GM19193 (cell line): Measurements from ENCODE around the gene VOPP1.

Experiments used
- POLR2A ChIP-seq: IDR thresholded peaks from 4 replicates; pipeline ENCODE4 v1.6.1; 2011; ENCODE audit not compliant: insufficient read depth, insufficient read length; ENCODE audit errors: extremely low read depth

The VOPP1 gene

DNA sequence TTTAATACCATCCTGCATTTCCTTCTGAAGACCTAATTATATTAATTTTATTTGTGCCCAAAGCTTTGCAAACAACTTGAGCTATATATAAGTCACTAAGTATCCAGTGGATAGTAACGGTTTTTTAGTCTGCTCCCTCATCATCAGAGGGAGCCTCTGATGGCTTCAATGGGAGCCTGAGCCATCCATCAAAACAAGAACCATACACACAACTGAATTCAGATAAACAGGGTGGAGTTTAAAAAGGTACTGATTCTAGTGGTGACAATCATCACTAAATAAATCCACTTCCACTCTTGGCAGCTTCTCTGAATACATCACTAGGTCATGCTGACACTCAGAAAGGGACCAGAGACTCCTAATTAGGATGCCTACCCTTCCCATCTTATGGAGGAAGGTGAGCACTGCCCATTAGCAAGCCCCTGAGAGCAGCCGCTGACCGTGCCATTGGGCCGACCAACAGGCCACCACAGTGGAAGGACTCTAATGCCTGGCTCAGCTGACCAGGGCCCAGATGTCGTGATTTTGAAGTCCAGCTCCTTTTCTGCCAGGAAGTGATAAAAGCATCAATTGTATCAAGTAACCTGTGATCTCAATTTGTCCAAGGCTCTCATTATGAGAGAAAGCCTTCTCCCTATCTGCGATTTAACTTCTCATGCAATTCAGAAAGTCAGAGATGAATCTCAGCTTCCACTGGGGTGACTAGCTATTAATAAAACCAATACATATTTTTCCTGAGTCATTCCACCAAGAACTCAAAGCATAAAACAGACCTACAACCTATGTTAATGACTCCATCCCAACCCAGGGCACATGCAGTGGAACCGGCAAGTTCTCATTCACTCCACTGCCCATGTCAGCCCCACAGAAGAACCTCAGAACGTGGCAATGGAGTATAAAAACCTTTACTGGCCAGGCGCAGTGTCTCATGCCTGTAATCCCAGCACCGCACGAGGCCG, 13.1 kb downstream of the VOPP1 start:
- TF ChIP-seq POLR2A = no peak

DNA sequence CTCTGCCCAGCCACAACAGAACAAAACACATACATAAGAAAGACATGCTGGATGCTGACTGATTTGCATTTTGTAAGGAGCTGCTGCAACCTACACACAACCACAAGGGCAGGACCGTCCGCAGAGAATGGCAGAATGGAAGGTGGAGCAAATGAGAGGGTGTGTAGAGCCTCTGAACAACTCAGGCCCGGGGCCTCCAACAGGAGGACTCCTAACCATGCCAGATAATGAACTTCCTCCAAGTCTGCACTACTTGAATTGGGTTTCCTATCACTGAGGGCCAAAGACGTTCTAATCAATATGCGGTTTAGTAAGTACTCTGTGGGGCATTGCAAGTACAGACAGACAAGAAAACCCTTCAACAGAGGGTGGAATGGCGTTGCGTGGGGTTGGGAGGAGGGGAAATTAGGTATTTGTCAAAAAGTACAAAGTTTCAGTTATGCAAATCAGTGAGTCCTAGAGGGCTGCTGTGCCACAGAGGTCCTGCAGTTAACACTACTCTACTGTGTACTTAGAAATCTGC, 14.6 kb downstream of the VOPP1 start:
- TF ChIP-seq POLR2A = peak; percentile 62

DNA sequence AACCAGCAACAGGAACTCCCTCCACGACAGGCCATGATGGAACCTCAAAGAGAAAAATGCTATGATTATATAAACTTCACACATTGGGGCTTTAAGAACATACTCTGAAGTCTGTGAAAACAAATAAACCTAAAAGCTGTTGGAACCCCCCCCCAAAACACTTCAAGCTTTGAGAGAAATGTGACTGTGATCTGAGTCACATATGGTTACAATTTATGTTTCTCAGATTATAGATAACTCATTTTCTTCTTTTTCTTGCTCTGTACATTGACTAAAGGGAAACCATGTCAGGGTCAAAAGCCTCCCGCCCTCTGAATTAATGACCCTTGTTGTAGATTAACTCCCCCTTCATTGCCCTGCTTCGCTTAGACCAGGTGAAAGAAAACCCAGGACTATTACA, 15.8 kb downstream of the VOPP1 start:
- no peak for TF ChIP-seq POLR2A

DNA sequence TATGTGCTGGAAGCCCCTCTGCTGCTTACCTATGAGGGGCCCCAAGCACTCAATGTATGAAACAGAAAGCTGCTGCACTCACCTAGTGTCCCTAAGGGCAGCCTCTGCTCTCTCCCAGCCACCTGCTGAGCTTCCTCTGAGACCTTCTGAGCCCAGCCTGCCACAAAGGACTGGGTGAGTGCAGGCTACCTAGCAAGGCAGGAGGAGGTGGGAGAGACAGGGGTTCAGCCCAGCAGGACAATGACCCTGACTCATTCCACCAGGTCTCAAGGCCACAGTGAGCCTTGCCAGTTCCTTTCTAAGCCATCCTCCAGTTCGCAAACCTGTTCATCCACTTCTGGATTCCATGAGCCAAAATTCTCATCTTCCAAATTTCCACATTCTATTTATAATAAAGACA, 16.3 kb downstream of the VOPP1 start:
- TF ChIP-seq POLR2A = no peak

DNA sequence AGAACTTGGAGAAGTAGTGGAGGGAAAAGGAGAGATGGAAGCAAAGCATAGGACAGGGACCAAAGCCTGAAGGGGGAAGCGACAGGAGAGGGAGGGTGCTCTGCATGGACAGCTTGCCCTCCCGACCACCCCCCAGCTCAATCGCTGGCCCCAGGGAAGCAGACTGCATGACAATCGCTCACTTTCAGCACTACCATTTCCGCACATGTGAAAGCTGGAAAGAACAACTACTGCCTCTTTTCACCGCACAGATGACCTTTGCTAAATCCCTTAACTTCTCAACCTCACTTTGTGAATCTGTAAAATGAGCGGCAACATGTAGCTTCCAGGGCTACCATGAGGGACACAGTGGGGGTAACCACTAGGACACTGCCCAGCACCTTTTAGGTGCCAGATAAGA, 17.1 kb downstream of the VOPP1 start:
- no peak for TF ChIP-seq POLR2A

DNA sequence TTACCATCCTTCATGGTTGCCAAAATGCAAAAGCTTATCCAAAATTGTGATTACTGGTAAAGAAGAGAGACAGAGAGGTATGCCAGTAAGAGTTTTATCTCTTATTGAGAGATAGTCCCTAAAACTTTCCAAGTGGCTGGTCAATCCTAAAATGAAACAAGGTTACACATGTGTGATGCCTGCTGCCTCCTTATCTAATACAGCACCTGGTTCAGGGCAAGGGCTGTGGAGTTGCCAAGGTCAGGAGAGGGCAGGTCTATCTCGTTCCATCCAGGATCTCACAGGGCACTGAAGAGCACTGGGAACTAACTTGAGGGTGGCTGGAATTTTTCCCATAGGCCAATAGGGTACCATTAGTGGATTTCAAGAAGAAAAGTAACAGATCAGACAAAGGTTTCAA, 18.3 kb downstream of the VOPP1 start:
- TF ChIP-seq POLR2A = no peak

DNA sequence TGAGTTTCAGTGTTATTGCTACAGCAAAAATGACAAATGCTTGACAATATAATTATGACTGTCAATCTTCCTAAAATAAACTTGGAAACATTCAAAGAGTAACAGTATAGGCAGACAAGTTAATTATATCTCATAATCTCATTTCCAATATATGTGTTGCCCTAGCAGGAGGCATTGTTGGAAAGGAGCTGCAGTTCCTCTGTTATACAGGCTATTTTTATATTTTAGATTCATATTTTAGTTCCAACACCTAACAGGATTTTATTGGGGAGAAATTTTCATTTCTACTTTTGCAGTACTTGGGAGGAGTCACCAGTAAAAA, 19.3 kb downstream of the VOPP1 start:
- TF ChIP-seq POLR2A = no peak

DNA sequence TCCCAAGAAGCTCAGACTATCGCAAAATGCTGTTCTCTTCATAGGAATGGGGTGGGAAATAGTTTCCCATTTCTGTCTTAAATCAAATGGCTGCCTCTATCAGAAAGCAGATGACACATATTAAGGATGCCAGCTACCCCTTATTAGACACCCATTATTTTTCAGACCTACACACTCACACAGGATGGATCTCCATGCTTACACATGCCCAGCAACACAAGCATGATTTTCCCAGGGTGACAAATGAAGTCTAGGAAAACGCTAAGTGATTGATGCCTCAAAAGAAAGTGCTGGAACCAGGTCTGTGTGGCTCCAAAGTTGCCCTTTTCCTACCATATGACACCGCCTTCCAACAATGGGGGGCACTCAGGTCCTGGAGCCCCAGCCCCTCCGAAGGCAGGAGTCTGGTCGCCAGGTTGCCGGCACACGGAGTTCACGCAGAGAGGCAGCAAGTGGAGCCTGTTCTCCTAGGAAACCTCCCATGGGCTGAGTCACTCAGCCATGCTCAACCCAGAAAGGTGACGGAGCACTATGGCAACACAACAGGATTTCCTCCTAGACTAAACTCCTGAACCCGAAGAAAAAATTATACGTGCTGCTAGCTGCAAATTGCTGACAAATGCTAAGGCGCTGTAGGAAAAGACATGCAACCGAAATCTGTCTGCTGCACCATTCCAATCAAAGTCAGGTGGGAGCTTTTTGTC, 19.8 kb downstream of the VOPP1 start:
- no peak for TF ChIP-seq POLR2A

DNA sequence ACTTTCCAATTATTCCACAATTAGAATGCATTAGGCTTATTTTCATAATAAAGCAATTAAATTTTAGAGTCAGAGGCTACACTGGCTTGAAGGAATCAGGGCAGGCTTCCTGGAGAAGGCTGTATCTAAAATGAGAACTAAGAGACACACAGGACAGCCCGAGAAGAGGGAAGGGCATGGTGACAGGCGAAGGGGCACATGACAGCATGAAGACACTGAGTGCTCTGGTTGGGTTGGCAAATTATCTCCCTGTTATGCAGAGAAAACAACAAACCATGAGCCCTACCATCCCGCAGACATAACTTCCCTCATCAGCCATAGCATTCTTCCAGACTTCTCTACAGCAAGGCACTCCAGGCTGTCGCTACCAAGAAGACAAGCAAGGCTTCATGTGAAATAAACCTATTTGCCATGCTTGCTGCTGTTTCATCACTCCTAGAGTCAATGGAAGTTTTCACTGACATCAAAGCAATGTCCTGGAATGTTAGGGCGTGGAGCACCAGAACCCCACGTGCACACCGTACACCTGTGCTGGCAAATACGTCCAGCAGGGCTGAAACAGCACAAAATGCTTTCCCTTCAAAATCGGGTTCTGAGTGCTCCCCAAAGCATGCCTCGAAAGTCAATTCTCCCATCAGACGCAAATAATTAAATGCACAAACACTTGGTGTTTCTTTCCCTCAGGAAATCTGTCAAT, 21.3 kb downstream of the VOPP1 start:
- peak; percentile 32 for TF ChIP-seq POLR2A

DNA sequence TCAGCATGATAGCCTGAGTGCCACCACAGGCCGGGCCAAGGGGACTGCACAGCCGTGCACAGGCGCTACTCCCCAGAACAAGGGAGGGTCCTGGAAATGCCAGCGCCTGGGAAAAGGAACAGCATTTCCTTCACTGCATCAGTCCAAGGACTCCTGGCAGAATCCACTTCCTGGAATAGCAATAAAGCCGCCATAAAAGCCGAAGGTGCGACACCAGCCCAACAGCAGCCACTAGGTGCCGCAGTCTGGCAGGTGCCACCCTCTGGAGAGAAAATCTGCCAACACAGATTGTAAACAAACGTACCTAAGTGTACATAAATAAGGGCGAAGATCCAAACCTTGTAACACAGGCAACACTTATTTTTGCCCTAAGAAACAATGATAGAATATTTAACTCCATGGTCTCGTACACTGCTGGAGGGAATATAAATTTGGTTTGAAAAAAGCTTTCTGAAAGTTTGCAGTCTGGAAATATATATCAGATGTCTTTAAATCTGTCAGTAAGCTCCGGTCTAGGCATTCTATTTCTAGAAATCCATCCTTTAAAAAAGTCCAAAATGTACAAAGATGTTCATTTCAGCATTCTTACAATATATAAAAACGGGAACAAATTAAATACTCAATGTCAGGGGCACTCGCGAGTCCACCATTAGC, 22.2 kb downstream of the VOPP1 start:
- TF ChIP-seq POLR2A = no peak

DNA sequence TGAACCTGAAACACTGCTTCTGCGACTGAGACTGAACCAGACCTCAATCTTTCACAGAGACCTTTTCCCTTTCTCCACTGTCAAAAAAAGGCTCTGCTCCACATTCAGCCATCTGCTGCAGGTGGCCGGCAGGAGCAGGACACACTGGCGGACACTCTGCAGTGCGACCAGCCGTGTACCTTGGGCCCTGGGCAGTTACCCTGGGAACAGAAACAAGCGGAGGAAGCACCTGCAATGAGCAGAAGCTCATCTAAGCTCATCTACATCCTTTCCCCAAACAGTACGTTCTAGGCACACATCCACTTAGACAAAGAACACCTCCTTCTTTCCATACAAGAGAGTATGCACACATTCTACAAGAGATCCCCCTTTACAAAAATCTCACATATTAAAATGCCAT, 22.8 kb downstream of the VOPP1 start:
- TF ChIP-seq POLR2A = no peak

DNA sequence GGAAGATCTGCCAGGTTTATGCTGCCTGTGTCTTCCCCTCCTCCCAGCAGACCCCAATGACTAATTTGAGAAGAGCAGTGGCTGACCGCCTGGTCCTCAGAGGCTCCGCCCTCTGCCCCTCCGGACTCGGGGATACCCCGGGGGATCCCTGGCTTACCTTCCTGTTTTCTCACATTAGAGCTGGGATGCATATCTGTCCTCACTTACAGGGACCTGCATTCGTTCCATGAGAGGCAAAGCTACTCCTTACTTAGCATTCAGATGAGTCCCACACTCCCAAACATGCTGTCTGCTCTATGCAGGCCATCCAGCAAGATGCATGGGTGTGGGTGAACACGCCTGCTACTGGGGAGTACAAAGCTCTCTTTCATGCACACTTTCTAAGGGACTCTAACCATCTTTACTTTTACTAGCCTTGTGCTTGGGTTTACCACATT, 24.0 kb downstream of the VOPP1 start:
- TF ChIP-seq POLR2A = no peak

DNA sequence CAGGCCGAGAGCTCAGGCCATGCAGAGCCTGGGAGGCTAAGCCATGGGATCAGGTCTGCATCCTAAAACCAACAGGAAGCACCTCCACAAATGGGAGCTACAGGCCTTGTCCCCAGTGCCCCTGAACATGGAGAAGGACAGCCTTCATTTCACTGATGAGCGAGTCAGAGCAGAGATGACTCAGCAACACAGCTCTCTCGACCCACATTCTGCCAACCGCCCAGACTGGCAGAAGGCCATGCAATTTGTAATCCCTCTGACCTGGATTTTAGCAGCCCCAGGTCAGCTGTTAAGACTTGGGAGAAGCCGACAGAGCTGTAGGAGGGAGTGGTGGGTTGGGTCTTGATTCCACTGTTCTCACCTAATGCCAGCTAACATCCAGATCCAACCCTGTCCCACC, 25.5 kb downstream of the VOPP1 start:
- TF ChIP-seq POLR2A = peak; percentile 49

DNA sequence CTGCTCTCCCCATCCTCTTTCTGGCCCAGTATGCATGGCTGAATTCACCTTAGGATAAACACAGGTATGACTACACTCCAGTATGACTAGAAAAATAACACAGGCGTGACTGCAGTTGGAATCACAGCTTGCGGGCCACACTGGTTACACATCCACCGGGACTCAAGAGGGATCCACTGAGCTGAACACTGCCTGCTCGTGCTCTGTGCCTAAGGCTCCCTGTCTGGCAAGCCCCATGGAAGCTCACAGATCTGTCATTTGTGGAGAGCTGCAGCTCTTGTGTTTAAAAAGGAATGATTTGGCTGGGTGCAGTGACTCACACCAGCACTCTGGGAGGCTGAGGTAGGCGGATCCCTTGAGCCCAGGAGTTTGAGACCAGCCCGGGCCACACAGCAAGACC, 26.8 kb downstream of the VOPP1 start:
- peak; percentile 28 for TF ChIP-seq POLR2A

DNA sequence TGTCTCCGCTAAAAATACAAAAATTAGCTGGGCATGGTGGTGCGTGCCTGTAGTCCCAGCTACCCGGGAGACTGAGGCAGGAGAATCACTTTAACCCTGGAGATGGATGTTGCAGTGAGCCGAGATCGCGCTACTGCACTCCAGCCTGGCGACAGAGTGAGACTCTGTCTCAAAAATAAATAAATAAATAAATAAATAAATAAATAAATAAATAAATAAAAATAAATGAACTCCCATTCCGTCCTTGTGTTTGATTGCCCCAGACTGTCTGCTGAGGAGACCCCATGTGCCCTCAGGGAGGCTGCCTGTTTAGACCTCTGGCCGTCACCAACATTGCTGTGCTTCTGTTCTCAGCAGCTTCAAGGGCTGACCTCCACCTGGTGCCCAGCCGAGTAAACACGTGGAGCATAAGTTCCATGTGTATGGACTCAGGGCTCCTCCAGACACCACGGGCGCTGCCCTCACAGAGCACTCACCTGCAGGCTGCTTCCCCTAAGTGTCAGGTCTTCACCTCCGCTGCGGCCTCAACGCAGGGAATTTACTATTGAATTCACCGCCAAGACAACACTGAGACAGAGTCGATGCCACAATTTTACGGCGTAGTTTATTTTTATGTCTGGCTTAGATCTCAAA, 32.0 kb downstream of the VOPP1 start:
- TF ChIP-seq POLR2A = no peak

DNA sequence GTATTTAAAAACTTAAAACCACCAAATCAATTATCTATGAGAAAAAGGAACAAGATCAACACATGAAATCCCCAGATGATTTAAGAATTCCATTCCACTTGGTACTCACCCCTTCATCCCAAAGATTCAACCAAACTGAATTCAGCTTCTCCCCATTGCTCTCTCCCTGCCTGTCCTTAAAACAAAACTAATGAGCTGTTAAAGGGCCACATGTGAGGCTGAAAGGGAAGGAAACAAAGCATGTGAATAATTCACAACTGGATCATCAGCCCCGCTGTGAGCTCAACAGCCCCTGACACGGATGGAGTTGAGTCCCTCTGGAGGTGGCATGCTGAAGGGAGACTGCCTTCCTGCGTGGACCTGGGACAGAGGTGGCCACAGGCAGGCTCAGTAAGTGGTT, 32.9 kb downstream of the VOPP1 start:
- no peak for TF ChIP-seq POLR2A
